Left renal cortex interstitium (tissue), 4 donors: ENCODE results near the gene LYZL1. TPM values are rescaled to one million over a fixed set of nuclear protein-coding genes. Genes with fewer than 3 reads are reported as not detected.
"Not testable (repeated sequence)": the region's sequence is repeated elsewhere in the genome, so short reads cannot be mapped to it uniquely, and the experiment has no call there.

ENCODE experiments used
- DNase-seq, 4 donors: peaks; one replicate each; pipeline ENCODE4 v3.0.0-alpha.2; 2013; ENCODE audit warnings: low read depth in 4 of 4, low spot score in 2 of 4, missing footprints in 1 of 4
- polyA plus RNA-seq, 4 donors: library from polyadenylated mRNA; unstranded; fragments of 120-200 nt; gene quantifications; one replicate each; pipeline ENCODE4 v1.2.1, GENCODE V29; 2013; ENCODE audit not compliant: insufficient read length in 4 of 4

Gene LYZL1
- polyA plus RNA-seq = not detected

DNA sequence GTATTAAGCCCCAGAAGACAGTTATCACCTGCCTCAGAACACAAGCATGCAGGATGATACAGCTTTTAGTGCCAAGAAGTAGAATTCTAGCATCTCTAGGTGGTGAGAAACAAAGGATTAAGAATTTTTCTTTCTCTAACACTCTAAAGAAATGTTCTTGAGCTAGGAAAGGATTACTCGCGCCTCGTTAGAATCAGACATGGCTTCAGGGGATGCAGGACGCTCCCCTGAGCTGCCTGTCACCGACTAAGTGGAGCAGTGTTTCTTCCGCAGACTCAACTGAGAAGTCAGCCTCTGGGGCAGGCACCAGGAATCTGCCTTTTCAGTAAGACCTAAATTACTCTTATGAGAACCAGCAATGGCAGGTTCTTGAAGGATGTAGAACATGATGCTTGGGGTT is at the start of gene LYZL1:
LYZL1 (plus strand) TSS at position 165 of the 400 bp plus-strand sequence. CDS start 2,798 bp downstream, outside the sequence.
- DNase-seq = not testable (repeated sequence)

DNA sequence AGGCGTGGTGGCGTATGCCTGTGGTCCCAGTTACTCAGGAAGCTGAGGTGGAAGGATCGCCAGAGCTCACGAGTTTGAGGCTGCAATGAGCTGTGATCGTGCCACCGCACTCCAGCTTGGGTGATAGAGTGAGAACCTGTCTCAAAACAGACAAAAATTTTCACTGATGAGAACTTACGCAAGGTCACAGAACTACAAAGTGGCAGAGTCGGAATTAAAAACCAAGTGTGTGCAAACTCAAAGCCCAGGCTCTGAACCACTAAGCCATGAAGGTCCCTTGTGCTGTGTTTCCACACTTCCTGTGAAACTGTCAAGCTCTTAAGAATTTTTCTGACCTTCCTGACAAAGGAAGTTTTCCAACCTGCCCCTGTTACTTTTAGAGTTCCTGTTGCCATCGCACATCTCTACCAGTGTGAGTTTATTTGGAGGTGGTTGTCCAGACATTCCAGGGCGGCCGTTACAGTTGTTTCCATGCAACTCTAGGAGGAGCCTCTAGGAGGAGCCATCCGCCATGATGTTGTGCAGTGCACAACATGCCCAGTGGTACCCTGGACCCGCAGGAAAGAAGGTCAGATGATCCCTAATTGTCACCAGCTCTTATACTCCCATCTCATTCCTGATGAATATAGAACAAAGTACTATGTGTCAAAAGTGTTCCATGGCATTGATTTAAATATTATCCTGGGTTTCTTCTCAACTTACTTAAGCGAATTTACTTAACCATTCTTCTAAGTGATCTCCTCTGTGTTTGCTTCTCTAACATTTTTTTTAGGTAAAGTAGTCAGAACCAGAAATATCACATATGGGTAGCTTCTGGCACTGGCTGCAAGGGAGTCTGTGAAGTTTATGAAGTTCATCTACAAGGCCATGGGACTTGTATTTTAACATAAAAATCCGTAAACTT is 49.0 kb upstream of the LYZL1 start:
- no peak for DNase-seq

DNA sequence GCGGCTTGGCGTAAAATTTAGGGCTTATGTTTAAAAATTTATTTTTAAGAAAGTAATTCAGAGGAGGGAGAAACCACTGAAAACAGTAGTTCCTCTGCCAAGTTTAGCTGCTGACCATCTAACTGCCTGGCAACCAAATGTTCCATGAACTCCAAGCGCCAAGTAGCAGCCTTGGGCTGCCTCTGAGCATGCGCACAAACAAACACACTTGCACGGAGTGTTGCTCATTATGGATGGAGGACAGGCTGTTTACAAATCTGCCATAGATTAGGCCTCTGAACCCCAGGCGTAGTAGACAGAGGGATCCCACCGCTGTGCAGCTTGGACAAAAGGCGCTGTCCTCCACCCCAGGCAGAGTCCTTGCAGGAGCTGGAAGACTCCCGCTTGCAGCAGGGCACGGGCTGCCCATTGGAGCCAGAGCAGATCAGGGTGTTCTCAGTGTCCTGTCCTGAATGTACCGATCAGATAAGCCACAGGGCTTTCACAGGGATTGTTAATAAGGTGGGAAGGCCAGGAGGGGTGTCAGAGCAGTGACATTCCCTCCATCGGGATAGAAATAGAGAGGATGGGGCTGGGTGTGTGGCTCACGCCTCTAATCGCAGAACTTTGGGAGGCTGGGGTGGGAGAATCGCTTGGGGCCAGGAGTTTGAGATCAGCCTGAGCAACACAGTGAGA is 47.7 kb upstream of the LYZL1 start:
- DNase-seq = no peak

- DNase-seq = no peak
Observed at GRCh38 chr10:29241925-29242324, 46.9 kb upstream of the LYZL1 start.

- no peak for DNase-seq
Observed at GRCh38 chr10:29243066-29243465, 45.8 kb upstream of the LYZL1 start.

GRCh38 chr10:29243750-29244149 is 45.1 kb upstream of the LYZL1 start:
- no peak for DNase-seq

- DNase-seq = no peak
Observed at GRCh38 chr10:29244978-29245377, 43.9 kb upstream of the LYZL1 start.

- DNase-seq = no peak
Observed at GRCh38 chr10:29245476-29245875, 43.4 kb upstream of the LYZL1 start.

- no peak for DNase-seq
Observed at GRCh38 chr10:29246449-29246848, 42.4 kb upstream of the LYZL1 start.

- DNase-seq = no peak
Observed at GRCh38 chr10:29248158-29248557, 40.7 kb upstream of the LYZL1 start.

DNA sequence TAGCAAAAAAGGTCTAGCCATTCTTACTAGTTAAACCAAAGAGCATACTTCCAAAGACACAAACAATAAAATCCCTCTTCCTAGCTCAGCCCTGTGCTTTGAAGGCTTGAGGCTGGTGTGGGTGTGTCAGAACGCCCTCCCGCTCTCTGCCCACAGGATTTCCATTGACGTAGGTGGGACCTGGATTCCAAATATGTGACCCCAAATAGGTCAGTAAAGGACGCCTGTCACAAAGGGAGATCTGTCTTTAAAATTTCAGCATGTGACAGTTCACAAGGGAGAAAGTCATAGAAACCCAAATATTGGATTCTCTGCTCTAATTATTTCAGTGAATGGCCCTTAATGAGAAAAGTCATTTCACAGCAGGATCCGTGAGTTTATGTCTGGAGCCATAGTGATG is 39.9 kb upstream of the LYZL1 start:
- no peak for DNase-seq

DNA sequence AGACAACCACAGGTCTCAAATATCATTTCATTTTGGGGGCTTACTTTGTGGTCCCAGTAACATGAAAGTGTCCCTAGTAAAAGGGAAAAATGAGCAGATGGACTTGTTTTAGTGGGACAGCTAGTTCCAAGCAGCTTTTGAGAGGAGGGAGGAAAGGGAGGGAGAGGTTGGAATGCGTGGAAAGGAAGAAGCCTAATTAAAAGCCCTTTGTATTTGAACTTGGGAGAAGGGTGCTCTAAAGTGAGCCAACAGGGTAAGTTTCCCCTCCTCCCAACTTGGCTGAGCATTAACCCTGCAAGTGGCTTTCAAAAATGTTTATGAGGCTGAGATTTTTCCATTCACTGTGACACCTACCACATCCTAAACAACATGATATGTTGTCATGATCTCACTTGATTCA is 38.8 kb upstream of the LYZL1 start:
- no peak for DNase-seq

GRCh38 chr10:29252811-29253689 is 35.8 kb upstream of the LYZL1 start:
- no peak for DNase-seq

- DNase-seq = no peak
Observed at GRCh38 chr10:29253690-29254029, 35.2 kb upstream of the LYZL1 start.

- DNase-seq = peak in 1 of 4 donors; percentile 48
Observed at GRCh38 chr10:29254123-29255046, 34.5 kb upstream of the LYZL1 start.

- DNase-seq = no peak
Observed at GRCh38 chr10:29255104-29255503, 33.8 kb upstream of the LYZL1 start.

GRCh38 chr10:29256019-29256418 is 32.9 kb upstream of the LYZL1 start:
- DNase-seq = no peak

DNA sequence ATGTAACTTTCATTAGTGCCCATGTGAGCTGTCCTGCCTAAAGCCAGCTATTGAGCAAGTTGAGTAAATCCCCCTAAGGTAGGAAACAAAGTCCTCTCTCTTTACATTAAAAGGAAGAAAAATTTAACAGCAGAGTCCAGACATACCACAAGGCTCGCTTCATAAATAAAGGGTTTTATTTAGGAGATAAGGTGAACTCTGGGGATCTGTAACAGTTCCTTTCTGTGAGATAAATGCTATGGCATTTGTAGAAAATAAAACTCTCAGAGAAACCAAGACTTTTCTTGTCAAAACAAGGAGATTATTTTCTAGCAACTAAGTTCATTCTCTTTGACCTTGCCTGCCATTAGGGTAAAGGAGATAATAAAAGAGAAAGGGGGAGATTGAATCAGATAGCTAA is 32.3 kb upstream of the LYZL1 start:
- no peak for DNase-seq

DNA sequence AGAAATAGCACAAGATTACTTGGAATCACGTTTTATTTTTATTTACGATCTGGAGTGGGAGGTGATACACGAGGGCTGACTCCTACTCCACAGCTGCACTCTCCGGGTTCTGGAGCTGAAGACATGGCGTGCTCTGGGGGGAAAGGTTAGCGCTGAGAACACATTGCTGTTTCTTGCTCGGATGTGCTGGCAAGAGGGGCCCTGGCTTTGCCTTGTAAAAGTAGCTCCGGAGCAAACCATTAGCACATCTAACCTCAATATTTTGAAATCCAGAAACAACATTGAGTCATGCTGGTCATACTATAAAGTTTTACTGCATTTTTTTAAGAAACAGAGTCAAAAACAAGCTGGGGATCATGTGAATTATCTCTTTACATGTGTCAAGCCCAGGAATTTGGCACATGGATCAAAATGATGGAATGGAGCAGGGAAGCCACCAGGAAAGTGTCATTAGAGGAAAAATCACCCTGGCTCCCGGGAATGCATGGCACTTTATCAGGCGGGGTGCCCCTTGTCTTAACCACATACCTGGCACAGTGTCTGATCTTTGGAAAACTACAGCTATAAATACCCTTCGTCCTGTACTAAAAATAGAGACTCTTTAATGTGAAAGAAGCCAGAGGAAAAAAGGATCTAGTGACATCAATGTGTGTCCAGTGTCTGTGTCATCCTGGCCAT is 31.6 kb upstream of the LYZL1 start:
- peak in 1 of 4 donors; percentile 68 for DNase-seq
